ENCODE measurements around the gene SLC39A9. TPM values are rescaled to one million over a fixed set of nuclear protein-coding genes. Genes with fewer than 3 reads are reported as not detected.
A peak's percentile ranks its signal among the peaks of the same experiment; 100 is the strongest.

The SLC39A9 gene
- total and polyA plus RNA-seq, 10 of the 15 experiments (the other 5 are each of a cell fraction or from before 2014, with no cell fraction given) = 19.9 to 109 (median 46.9) TPM

GRCh38 chr14:69350892-69351291, 47.6 kb upstream of the SLC39A9 start (continued):
- no peak for TF ChIP-seq ZZZ3 (IDR thresholded peaks at IDR 0.05; ENCODE audit: control insufficient read depth, insufficient read length, low read depth)

- in situ Hi-C loops (cut with MboI) = no loop called here
- no peaks in the 10 kb centered on the region for H3K36me3 ChIP-seq (ENCODE audit: control insufficient read depth in 2 of 2, insufficient read depth in 2 of 2, low read length in 1 of 2)
- no peak overlapping the region for H3K4me3 ChIP-seq
- H3K27ac ChIP-seq (ENCODE audit: control insufficient read depth, insufficient read depth) = no peak overlapping the region
- H3K27me3 ChIP-seq (replicated peaks in 1 of 2; ENCODE audit: control insufficient read depth in 2 of 2, insufficient read depth in 2 of 2, low read length in 1 of 2) = no peaks in the 10 kb centered on the region
- H3K4me2 ChIP-seq (ENCODE audit: control insufficient read depth, insufficient read depth) = no peak overlapping the region
- intact Hi-C loops (cut with micrococcal nuclease; ENCODE audit: unreplicated experiment) = no loop called here
- FAIRE-seq (no peak), ATAC-seq (no peak), DNase-seq (ENCODE audit: low read depth, low spot score) (no peak)
- no peaks in the 10 kb centered on the region for H4K20me1 ChIP-seq (ENCODE audit: control insufficient read depth, insufficient read depth)
- H3K79me2 ChIP-seq (ENCODE audit: control insufficient read depth, insufficient read depth, low read length) = no peaks in the 10 kb centered on the region
- TF ChIP-seq BHLHE40 (IDR thresholded peaks at IDR 0.05; ENCODE audit: borderline replicate concordance in 1 of 2, low read depth in 2 of 2, low read length in 1 of 2) = peak; percentile 15 to 41; a peak in 1 of 4 replicates
- no peak for TF ChIP-seq PKNOX1 (IDR thresholded peaks at IDR 0.05)
- CTCF ChIA-PET = interaction anchor here (0.5 to 2.6 kb wide), 15 partner anchors 9 to 223 kb away, joined by 3 to 12 read pairs (median 4); partner anchors contain the start of gene CCDC177
- no peaks in the 10 kb centered on the region for H3K9me3 ChIP-seq (replicated peaks; ENCODE audit: control insufficient read depth, insufficient read depth, low read length)
- SMC1A ChIA-PET (ENCODE audit: uncharacterized antibody, unreplicated experiment) = interaction anchor here (0.9 to 1.8 kb wide), 11 partner anchors 9 to 108 kb away, joined by 3 to 16 read pairs (median 4); partner anchors contain the start of genes ERH and SLC39A9
- H2AFZ ChIP-seq (ENCODE audit: control insufficient read depth, low read depth, low read length) = no peak overlapping the region
- H3K4me1 ChIP-seq (ENCODE audit: control insufficient read depth, insufficient read depth, low read length) = peaks cover 42% of the 10 kb centered on the region
- RAD21 ChIA-PET (ENCODE audit: unreplicated experiment) = interaction anchor here (1.0 to 2.0 kb wide), 8 partner anchors 9 to 112 kb away, joined by 3 to 13 read pairs (median 4); partner anchors contain the start of genes ERH and SLC39A9
- BruUV-seq (replicated peaks) = no TSS peak
- POLR2A ChIA-PET = interaction anchor here (0.6 to 9.1 kb wide), 4 partner anchors 9 to 49 kb away, joined by 5 to 100 read pairs (median 6); partner anchors contain the start of genes ERH and SLC39A9
- WGBS (ENCODE audit: insufficient coverage, insufficient replicate concordance, low lambda C conversion rate, missing lambda C conversion rate) = 50% methylated on average over 3 of the region's 3 CpGs
- H3K9ac ChIP-seq (ENCODE audit: control insufficient read depth, insufficient read depth, low read length) = no peak overlapping the region
Observed at GRCh38 chr14:69351385-69351784, 47.1 kb upstream of the SLC39A9 start.
